RWPE2 (cell line): ENCODE data around the gene ZNF100.
"Not testable (repeated sequence)": the region's sequence is repeated elsewhere in the genome, so short reads cannot be mapped to it uniquely, and the experiment has no call there.

Experiments
- ATAC-seq: fragments of 200-7000 bp; cut with Tn5 transposase; 3 replicates; pipeline ENCODE4 v1.9.1; 2021; ENCODE audit warnings: low read depth
- DNase-seq: peaks from one replicate; pipeline ENCODE4 v3.0.0-alpha.2; 2020; ENCODE audit warnings: low spot score
- H3K27ac ChIP-seq: fragments of 450-650 bp; 2 replicates; pipeline ENCODE4 v1.5.1; 2017; ENCODE audit warnings: mild to moderate bottlenecking; ENCODE audit not compliant: poor library complexity, severe bottlenecking
- H3K27me3 ChIP-seq: fragments of 250-450 bp; sonication (Bioruptor Pico); 2 replicates; pipeline ENCODE4 v1.5.1; 2021; ENCODE audit warnings: mild to moderate bottlenecking, moderate library complexity; ENCODE audit not compliant: insufficient read depth, poor library complexity, severe bottlenecking
- H3K36me3 ChIP-seq: fragments of 250-450 bp; sonication (Bioruptor Pico); 2 replicates; pipeline ENCODE4 v1.5.1; 2020; ENCODE audit warnings: low read depth, mild to moderate bottlenecking, moderate library complexity
- H3K4me1 ChIP-seq: fragments of 250-450 bp; sonication (Bioruptor Pico); 2 replicates; pipeline ENCODE4 v1.5.1; 2021; ENCODE audit warnings: mild to moderate bottlenecking, moderate library complexity; ENCODE audit not compliant: insufficient read depth, poor library complexity, severe bottlenecking
- H3K4me3 ChIP-seq: fragments of 250-450 bp; sonication (Bioruptor Pico); 2 replicates; pipeline ENCODE4 v1.5.1; 2021; ENCODE audit warnings: mild to moderate bottlenecking, moderate library complexity; ENCODE audit not compliant: severe bottlenecking
- H3K9me3 ChIP-seq: fragments of 250-450 bp; sonication (Bioruptor Pico); 2 replicates; pipeline ENCODE4 v1.5.1; 2021; ENCODE audit warnings: mild to moderate bottlenecking, moderate library complexity; ENCODE audit not compliant: severe bottlenecking
- CTCF ChIP-seq: fragments of 450-650 bp; IDR thresholded peaks from one replicate; pipeline ENCODE4 v1.5.1; 2017; ENCODE audit warnings: mild to moderate bottlenecking, moderate library complexity; ENCODE audit not compliant: poor library complexity, severe bottlenecking

ZNF100 gene

GRCh38 chr19:21709464-21709863 lies 57.9 kb downstream of the ZNF100 start:
- Histone ChIP-seq H3K9me3 (no peaks in the 10 kb centered on the region), H3K27ac (no peak overlapping the region), H3K27me3 (no peaks in the 10 kb centered on the region), H3K36me3 (no peaks in the 10 kb centered on the region), H3K4me1 (no peaks in the 10 kb centered on the region), H3K4me3 (no peak overlapping the region)
- TF ChIP-seq CTCF, result no peak
- no peak for ATAC-seq
- DNase-seq, result no peak

GRCh38 chr19:21707878-21708277 lies 59.5 kb downstream of the ZNF100 start:
- not testable (repeated sequence) for H3K4me1 ChIP-seq, H3K4me3 ChIP-seq, DNase-seq, H3K36me3 ChIP-seq, H3K9me3 ChIP-seq, ATAC-seq, H3K27ac ChIP-seq, H3K27me3 ChIP-seq

GRCh38 chr19:21707065-21707464 lies 60.3 kb downstream of the ZNF100 start:
- no peak for TF ChIP-seq CTCF
- DNase-seq, result no peak

GRCh38 chr19:21705393-21705792 lies 62.0 kb downstream of the ZNF100 start:
- no peaks in the 10 kb centered on the region for H3K27me3 ChIP-seq
- no peaks in the 10 kb centered on the region for H3K4me1 ChIP-seq
- no peak overlapping the region for H3K27ac ChIP-seq
- no peak for TF ChIP-seq CTCF
- DNase-seq, result no peak
- H3K36me3 ChIP-seq, result no peaks in the 10 kb centered on the region
- ATAC-seq, result no peak
- no peak overlapping the region for H3K4me3 ChIP-seq
- H3K9me3 ChIP-seq, result no peaks in the 10 kb centered on the region

More at GRCh38 chr19:21707065-21707464, 60.3 kb downstream of the ZNF100 start:
- Histone ChIP-seq H3K36me3 (no peaks in the 10 kb centered on the region), H3K4me1 (no peaks in the 10 kb centered on the region), H3K4me3 (no peak overlapping the region), H3K27me3 (no peaks in the 10 kb centered on the region), H3K27ac (no peak overlapping the region), H3K9me3 (no peaks in the 10 kb centered on the region)
- no peak for ATAC-seq

- Histone ChIP-seq H3K36me3 (no peaks in the 10 kb centered on the region), H3K9me3 (no peaks in the 10 kb centered on the region), H3K27ac (no peak overlapping the region), H3K4me3 (no peak overlapping the region), H3K4me1 (no peaks in the 10 kb centered on the region), H3K27me3 (no peaks in the 10 kb centered on the region)
- no peak for DNase-seq
- TF ChIP-seq CTCF, result no peak
- no peak for ATAC-seq
Measured at GRCh38 chr19:21704320-21704719, 63.1 kb downstream of the ZNF100 start.
